IPS-18c (cell line): ENCODE results near the gene ATP1A3.
"Not testable (repeated sequence)": the region's sequence is repeated elsewhere in the genome, so short reads cannot be mapped to it uniquely, and the experiment has no call there.

Source experiments
- H3K4me3 ChIP-seq: 2 replicates; pipeline ENCODE4 v1.7.0; 2013; ENCODE audit warnings: low read depth, mild to moderate bottlenecking, low read length, moderate library complexity; ENCODE audit not compliant: insufficient read depth
- H3K9me3 ChIP-seq: one replicate; pipeline ENCODE4 v1.6.1; 2013; ENCODE audit warnings: mild to moderate bottlenecking, low read length, moderate library complexity; ENCODE audit not compliant: control insufficient read depth, insufficient read depth

Gene ATP1A3

DNA sequence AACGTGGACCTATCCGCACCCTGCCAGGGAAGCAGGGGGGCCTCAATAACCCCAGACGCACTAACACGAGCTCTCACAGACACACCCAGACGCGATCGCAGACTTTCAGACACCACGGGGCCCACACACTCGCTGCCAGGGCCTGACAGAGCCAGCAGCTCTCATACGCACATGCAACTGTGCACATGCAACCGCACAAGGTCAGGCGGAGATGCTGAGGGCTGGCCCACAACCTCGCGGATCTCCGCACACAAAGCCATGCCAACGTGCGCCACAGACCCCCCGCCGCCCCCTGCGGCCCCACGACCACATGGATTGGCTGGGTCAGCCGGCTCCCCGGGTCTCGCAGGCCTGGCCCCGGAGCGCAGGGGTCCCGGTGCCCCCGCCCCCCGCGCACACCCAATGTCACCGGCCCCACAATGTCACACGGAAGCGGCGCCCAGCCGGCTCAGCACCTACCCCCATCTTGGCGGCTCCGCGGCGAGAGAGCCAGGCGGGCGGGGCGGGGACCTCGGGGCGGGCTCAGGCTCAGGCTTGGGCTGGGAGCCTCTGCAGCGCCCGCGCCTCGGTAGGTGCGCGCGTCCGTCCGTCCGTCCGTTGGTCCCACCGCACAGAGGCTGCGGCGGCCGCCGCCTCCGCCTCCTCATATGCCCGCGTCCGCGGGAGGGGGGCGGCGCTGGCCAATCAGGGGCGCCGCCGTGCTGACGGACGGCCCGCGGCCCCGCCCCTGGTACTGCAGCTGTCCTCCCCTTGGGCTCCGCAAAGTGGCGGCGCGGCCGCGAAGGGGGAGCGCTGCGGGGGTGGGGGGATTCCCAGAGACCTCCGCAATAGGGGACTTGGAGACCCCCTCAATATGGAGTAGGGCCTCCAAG, at the start of gene ATP1A3:
TSS of gene ATP1A3 (minus strand) at position 619 of the 872 bp plus-strand sequence. CDS start at position 465, 154 bp downstream.
- Histone ChIP-seq H3K4me3 (peak within 1 kb of the TSS; percentile 77), H3K9me3 (no peaks in the 10 kb centered on the region)

DNA sequence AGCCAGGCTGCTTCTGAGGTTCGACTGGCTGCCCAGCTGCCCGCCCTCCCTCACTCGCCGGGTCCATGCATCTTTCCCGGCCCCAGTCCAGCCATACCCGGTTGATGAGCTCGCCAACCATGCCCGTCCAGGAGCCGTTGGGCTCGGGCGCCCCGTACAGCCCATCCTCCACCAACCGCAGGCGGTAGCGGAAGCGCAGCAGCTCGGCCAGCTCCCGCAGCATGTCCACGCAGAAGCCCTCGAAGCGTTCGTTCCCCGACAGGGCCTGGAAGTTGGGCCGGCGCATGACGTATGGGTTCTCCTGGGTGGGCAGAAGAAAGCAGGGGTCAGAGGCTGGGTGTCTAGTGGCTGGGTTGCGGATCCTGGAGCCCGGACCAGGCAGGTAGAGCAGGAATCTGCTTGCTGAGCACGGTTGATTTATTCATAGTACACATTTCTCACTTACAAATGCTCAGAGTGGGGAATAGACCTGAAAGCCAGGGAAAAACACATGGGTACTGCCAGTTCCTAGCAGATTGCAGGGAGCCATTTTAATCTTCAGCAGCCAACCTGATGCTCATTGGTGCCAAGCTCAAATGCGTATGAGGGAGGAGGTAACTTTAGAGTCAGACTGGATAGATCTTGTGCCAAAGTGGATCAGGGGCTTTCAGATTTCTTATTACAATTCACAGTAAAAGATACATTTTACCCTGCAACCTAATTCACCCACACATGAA, 48.6 kb upstream of the ATP1A3 start:
- Histone ChIP-seq H3K4me3 (no peak overlapping the region), H3K9me3 (no peaks in the 10 kb centered on the region)

DNA sequence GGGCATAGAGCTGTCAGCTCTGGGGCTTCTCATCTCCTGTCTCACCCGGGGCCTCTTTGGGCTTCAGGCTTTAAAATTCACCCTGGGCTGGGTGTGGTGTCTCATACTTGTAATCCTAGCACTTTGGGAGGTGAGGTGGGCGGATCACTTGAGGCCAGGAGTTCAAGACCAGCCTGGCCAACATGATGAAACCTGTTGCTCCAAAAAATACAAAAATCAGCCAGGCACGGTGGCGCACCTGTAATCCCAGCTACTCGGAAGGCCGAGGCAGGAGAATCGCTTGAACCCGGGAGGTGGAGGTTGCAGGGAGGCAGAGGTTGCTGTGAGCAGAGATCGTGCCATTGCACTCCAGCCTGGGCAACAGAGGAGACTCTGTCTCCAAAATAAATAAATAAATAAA, 46.5 kb upstream of the ATP1A3 start:
- H3K9me3 ChIP-seq, H3K4me3 ChIP-seq: not testable (repeated sequence)

DNA sequence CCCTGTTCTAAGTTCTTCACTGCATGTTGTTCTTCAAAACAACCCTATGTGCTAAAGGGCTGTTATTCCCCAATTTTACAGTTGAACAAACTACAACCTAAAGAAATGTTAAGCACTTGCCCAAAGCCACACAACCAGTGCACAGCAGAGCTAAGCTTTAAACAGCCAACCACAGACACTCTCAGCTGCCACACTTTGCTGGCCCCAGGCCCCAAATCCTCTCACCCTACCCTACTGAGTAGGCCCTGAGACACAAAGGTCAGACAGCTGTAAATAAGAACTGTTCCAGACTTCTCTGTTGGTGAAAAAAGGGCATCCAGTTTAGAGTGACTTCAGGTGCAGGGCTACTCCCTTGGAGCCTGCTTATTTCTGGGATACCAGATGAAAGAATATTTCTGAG, 46.0 kb upstream of the ATP1A3 start:
- H3K4me3 ChIP-seq = no peak overlapping the region

DNA sequence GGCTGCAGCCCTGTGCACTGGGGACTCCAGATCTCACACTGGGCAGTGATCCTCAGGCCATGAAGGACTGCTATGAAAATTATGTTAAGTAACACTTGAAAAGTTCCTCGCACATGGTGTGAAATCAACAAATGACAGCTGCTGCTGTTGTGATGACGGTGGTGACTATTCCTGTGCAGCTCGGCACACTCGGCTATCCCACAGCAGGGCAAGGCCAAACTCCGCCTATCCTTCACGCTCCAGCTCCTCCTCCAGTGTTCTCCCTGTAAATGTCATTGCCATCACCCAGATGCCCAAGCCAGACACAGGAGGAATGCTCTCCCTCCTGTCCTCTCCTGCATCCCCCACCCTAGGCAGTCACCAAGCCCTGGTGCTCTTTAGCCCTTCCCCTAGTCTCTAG, 44.6 kb upstream of the ATP1A3 start:
- Histone ChIP-seq H3K9me3 (no peaks in the 10 kb centered on the region), H3K4me3 (no peak overlapping the region)

More for the DNA sequence above, 46.0 kb upstream of the ATP1A3 start:
- H3K9me3 ChIP-seq = no peaks in the 10 kb centered on the region

DNA sequence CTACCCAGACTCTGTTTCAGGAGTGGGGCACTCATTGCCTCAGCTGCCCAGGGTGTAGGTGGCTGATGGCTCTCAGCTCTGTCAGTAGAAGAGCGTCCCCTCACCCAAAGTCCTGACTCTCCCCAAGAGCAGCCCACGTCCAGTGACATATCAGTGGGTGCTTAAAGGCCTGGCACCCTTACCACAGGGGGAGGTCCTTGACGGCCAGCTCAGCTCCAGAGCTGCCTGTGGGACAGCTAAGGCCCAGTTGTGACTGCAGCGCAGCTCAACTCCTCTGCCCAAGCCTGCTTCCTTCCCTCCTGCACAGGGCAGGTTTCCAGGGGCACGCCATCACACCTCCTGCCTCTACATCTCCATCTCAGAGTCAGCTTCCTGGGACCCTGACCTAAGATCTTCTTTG, 43.6 kb upstream of the ATP1A3 start:
- no peak overlapping the region for H3K4me3 ChIP-seq
- H3K9me3 ChIP-seq = no peaks in the 10 kb centered on the region

DNA sequence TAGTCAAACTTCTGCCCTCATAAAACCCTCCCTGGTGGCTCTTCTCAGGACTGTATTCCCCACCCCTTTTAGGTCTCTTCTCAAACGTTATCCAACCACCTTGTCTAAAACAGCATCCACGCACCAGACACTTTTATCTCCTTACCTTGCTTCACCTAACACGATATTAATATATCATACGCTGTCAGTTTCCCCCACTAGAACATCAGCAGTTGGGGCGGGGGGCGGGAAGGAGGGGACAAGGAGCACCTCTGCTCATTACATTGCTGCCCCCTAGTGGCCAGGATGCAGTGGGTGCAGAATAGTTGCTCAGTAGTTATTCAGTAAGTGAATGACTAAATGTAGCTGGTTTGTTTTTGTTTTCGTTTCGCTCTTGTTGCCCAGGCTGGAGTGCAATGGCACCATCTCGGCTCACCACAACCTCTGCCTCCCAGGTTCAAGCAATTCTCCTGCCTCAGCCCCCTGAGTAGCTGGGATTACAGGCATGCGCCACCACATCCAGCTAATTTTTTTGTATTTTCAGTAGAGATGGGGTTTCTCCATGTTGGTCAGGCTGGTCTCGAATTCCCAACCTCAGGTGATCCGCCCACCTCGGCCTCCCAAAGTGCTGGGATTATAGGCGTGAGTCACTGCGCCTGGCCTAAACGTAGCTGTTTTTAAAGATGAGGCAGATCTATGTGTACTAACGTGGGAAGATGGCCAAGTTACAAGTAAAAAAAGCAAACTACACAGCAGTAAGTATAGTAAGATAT, 40.8 kb upstream of the ATP1A3 start:
- H3K4me3 ChIP-seq, H3K9me3 ChIP-seq: not testable (repeated sequence)

DNA sequence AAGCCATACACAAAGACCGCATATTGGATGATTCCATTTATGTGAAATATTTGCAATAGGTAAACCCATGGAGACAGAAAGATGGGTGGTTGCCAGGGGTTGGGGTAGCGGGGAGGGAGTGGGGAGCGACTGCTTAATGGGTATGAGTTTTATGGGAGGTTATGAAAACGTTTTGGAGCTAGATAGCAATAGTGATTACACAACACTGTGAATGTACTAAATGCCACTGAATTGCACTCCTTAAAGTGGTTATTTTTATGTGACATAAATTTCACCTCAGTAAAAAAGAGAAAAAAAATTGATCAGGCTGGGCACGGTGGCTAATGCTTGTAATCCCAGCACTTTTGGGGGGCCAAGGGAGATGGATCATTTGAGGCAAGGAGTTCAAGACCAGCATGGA, 39.4 kb upstream of the ATP1A3 start:
- H3K9me3 ChIP-seq = no peaks in the 10 kb centered on the region
- H3K4me3 ChIP-seq = no peak overlapping the region

DNA sequence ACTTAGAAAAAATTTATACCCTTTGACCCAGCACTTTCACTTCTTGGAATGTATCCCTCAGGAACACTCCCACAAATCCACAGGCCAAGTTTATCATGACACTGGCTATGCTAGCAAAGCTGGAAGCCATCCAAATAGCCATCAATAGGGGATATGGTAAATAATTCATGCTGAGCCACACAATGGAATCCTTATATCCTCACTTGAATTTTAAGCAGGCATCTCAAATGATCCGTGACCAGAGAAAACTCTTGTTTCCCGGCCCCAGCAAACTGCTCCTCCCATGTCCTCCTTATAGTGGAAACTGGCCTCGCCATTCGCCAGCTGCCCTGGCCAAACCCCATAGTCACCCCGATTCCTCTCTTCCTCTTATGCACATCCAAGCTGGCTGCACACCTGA, 38.4 kb upstream of the ATP1A3 start:
- H3K4me3 ChIP-seq = peak overlapping the region; percentile 26; the same call in 1 of the 2 replicates
- no peaks in the 10 kb centered on the region for H3K9me3 ChIP-seq

DNA sequence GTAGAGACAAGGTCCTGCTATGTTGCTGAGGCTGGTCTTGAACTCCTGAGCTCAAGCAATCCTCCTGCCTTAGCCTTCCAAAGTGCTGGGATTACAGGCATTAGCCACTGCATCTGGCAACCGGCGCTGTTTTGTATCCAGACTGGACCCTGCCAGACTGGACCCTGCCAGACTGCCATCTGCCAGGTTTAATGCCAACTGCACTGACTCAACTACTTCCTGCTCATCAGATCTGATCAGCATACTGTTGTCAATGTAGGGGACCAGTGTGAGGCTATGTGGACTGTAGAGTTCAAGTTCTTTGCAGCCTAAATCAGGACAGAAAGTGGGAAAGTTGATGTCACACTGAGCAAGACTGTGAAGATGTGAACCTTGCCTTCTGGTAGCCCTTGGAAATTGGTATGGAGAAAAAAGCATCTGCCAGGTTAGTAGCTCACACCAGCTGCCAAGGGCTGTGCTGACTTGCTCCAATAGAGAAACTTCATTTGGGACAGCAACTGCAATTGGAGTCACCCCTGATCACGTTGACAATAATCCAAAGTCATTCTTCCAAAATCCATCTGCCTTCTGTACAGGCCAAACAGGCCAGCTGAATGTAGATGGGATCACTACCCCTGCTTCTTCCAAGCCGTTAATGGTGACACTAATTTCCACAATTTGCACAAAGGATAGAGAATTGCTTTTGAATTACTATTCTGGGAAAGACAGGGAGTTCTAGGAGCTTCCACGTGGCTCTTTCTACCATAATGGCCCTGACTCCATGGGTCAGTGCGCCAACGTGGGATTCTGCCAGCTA, 36.8 kb upstream of the ATP1A3 start:
- no peak overlapping the region for H3K4me3 ChIP-seq

DNA sequence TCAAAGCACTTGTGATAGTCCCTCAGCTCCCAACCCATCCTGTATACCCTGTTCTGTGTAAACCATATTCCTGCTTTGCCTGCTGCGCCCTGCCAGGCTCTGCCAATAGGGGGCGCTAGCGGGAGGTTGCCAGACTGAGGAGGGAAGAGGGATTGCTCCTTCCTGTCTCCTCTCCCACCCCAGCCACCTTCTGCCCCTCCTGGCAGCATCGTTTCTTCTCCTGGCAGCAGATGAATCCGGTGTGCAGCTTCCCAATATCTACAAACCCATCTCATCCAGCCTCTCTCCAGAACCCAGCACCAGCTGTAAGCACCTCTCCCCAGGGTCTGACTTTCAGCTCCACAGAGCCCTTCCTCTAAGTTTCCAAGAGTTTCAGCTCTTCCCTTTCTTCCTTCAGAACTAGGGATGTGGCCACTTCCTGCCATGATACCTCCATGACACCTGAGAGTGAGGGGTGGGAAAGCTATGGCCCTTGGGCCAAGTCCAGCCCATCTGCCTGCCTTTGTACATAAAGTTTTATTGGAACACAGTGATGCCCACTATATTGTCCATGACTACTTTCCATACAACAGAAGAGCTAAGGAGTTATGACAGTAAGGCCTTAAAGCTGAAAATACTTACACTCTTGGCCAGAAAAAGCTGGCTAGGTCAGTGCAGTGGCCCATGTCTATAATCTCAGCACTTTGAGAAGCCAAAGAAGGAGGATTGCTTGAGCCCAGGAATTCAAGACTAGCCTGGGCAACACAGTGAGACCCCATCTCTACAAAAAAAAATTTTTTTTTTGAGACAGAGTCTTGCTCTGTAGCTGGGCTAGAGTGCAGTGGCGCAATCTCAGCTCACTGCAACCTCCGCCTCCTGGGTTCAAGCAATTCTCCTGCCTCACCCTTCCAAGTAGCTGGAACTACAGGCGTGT, 34.5 kb upstream of the ATP1A3 start:
- peak overlapping the region; percentile 32 for H3K4me3 ChIP-seq

More for the DNA sequence above, 36.8 kb upstream of the ATP1A3 start:
- no peaks in the 10 kb centered on the region for H3K9me3 ChIP-seq

DNA sequence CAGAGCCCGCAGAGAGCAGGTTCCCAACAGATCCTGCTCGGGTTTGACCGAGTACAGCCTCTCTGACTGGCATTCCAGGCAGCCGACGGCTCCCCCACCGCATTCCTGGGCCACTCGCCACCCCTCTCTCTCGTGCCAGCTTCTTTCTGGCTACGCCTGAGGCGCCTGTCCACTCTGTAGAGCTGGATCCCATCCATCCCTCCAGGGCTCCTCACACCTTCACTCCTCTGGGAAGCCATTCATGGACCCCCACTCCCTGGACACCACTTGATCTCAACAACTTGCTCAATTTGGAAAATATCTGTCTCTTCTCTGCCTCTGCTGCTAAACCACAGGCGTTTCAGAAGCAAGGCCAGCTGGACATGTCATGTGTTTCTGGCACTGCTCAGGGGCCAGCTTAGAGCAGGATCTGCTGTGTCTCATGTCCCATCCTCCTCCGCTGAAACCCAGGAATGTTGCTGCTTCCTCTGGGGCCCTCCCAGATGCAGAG, 30.6 kb upstream of the ATP1A3 start:
- no peak overlapping the region for H3K4me3 ChIP-seq
- no peaks in the 10 kb centered on the region for H3K9me3 ChIP-seq

More for the DNA sequence above, 34.5 kb upstream of the ATP1A3 start:
- H3K9me3 ChIP-seq = no peaks in the 10 kb centered on the region

DNA sequence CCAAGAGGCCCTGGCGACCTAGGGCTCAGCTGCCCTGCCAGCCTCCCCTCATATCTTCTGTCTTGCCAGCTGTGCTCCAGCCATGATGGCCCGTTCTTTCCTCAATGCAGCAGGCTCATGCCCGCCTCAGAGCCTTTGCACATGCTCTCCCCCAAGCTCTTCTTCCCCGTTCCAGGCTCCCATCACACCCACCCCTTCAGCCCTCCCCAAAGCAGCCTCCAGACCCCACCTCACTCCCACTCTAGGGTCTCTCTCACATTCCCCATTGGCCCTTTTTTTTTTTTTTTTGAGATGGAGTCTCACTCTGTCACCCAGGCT, 29.9 kb upstream of the ATP1A3 start:
- H3K4me3 ChIP-seq = no peak overlapping the region
- no peaks in the 10 kb centered on the region for H3K9me3 ChIP-seq

DNA sequence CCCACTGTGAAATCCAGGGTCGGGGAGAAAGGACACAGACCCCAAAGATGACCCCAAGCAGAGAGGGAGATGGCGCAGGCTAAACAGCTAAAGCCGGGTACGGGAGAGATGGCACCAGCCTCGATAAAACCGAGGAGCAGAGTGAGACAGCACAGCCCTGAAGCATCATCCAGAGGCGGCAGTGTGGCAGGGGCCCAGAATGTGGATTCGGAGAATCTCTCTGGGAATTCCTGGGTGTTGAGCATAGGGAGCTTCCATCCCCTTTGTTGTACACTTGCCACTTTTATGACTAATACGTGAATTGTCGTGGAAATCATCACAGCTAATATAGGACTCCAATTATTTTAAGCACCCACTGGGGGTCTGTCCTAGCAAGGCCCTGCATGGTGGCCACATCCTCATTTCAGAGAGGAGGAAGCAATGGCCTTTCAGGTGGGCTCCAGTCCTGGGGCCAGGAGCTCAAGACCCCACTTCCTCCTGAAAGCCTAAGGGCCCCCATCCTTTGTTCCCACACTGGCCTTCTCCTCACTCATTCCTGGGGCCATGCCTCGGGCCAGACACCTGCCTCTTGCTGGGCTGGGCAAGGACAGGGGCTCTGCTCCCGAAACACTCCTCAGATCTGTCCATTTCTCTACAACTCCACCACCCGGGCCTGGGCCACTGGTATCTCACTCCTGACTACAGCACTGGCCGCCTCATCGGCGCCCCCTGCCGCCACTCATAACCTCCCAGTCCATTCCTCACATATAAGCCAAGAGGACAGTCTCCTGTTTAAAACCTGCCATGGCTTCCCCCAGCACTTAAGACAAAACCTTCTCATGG, 29.3 kb upstream of the ATP1A3 start:
- Histone ChIP-seq H3K4me3 (no peak overlapping the region), H3K9me3 (no peaks in the 10 kb centered on the region)

DNA sequence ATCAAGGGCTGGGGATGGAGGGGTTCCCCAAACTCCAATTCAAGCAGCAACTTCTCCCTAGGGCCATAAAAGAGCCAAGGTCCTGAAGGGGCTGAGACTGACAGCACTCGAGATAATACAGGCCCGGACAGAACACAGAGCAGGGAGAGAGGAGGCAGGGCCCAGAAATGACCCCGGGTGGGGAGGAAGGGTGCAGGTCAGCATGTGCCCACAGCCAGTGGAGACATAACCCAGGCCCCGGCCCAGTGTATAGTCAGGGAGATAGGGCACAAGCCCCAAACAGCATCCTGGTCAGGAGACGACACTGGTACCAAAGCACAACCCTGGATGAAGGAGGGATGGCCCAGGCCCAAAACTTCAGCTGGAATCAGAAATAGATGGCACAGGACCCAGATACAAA, 28.6 kb upstream of the ATP1A3 start:
- no peak overlapping the region for H3K4me3 ChIP-seq
- H3K9me3 ChIP-seq = peaks cover 2% of the 10 kb centered on the region
